ES-I3 (cell line): ENCODE measurements around the gene ERH.

Source experiments
- H3K36me3 ChIP-seq: 2 replicates; pipeline ENCODE4 v1.6.1; 2013; ENCODE audit warnings: mild to moderate bottlenecking, low read length, control low read depth, moderate library complexity; ENCODE audit not compliant: insufficient read depth
- H3K4me1 ChIP-seq: 2 replicates; pipeline ENCODE4 v1.6.1; 2013; ENCODE audit warnings: mild to moderate bottlenecking, control low read depth, low read length; ENCODE audit not compliant: insufficient read depth
- H3K9ac ChIP-seq: 2 replicates; pipeline ENCODE4 v1.6.1; 2013; ENCODE audit warnings: low read depth, mild to moderate bottlenecking, low read length, moderate library complexity
- H3K9me3 ChIP-seq: 2 replicates; pipeline ENCODE4 v1.6.1; 2013; ENCODE audit warnings: mild to moderate bottlenecking, low read length, moderate library complexity; ENCODE audit not compliant: control insufficient read depth, insufficient read depth

ERH gene

GRCh38 chr14:69374235-69374634, 23.9 kb downstream of the ERH start:
- Histone ChIP-seq H3K9me3 (no peaks in the 10 kb centered on the region), H3K9ac (no peak overlapping the region), H3K36me3 (peaks cover 12% of the 10 kb centered on the region), H3K4me1 (no peaks in the 10 kb centered on the region)

GRCh38 chr14:69373104-69373503, 25.0 kb downstream of the ERH start:
- Histone ChIP-seq H3K36me3 (peaks cover 12% of the 10 kb centered on the region), H3K4me1 (no peaks in the 10 kb centered on the region), H3K9ac (no peak overlapping the region), H3K9me3 (no peaks in the 10 kb centered on the region)

DNA sequence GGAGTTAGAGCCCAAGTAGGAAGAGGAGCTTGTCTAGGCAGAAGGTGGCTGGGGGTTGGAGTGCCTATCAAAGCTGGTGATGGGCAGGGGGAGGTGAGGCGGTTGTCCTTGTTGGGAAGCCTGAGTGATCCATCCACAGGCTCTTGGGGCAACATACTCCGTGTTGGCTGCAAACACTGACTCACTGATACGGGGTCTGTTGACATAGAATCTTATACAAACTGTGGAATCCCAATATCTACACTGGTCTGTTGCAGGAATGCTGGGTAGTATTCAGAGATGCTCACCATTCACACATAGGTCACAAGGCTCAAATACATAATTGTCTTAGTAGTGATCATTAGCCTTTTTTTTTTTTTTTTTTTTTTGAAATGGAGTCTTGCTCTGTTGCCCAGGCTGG, 26.0 kb downstream of the ERH start:
- Histone ChIP-seq H3K36me3 (peaks cover 8% of the 10 kb centered on the region), H3K4me1 (no peaks in the 10 kb centered on the region), H3K9ac (no peak overlapping the region), H3K9me3 (no peaks in the 10 kb centered on the region)

- H3K9me3 ChIP-seq: no peaks in the 10 kb centered on the region
- no peaks in the 10 kb centered on the region for H3K4me1 ChIP-seq
- H3K9ac ChIP-seq: no peak overlapping the region
- H3K36me3 ChIP-seq: no peaks in the 10 kb centered on the region; the same call in 1 of the 2 replicates
Measured at GRCh38 chr14:69370061-69370460, 28.0 kb downstream of the ERH start.

DNA sequence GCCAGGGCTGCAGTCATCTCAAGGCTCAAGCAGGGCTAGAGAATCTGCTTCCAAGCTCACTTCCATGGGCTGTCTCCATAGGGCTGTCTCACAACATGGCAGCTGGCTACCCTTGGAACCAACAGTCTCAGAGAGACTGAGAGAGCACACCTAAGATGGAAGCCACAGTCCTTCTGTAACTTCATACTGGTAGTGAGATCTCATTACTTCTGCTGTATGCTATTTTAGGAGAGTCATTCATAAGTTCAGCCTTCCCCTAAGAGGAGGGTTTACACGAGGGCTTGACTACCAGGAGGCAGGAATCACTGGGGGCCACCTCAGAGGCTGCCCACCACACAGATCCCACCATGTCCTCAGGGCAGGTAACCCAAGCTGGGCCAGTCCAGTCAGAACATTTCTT, 29.7 kb downstream of the ERH start:
- H3K9me3 ChIP-seq: no peaks in the 10 kb centered on the region
- H3K36me3 ChIP-seq: no peaks in the 10 kb centered on the region; the same call in 1 of the 2 replicates
- H3K9ac ChIP-seq: no peak overlapping the region
- no peaks in the 10 kb centered on the region for H3K4me1 ChIP-seq

- Histone ChIP-seq H3K9ac (no peak overlapping the region), H3K36me3 (no peaks in the 10 kb centered on the region; the same call in 1 of the 2 replicates), H3K4me1 (no peaks in the 10 kb centered on the region), H3K9me3 (no peaks in the 10 kb centered on the region)
Measured at GRCh38 chr14:69366761-69367160, 31.3 kb downstream of the ERH start.

DNA sequence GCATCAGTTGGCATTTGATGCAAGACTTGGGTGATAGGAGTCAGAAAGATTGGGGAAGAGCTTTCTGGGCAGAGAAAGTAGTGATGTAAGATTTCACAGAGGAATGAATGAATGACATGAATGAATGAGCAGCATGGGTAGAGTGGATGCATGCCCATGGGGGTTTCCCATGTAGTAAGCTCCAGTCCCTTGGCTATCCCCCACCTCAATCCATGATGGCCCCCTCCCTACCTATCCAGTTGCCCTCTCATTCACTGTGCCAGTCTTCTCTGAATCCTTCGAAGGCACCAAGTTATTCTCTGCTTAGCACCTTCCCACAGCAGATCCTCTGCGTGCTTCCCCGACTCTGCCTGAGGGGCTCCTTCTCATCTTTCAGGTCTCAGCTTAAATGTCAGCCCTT, 32.0 kb downstream of the ERH start:
- Histone ChIP-seq H3K9ac (no peak overlapping the region), H3K4me1 (no peaks in the 10 kb centered on the region), H3K9me3 (no peaks in the 10 kb centered on the region), H3K36me3 (no peaks in the 10 kb centered on the region; the same call in 1 of the 2 replicates)

- Histone ChIP-seq H3K4me1 (no peaks in the 10 kb centered on the region), H3K36me3 (no peaks in the 10 kb centered on the region; the same call in 1 of the 2 replicates), H3K9me3 (no peaks in the 10 kb centered on the region), H3K9ac (no peak overlapping the region)
Measured at GRCh38 chr14:69364378-69364777, 33.7 kb downstream of the ERH start.

- H3K36me3 ChIP-seq: no peaks in the 10 kb centered on the region; the same call in 1 of the 2 replicates
- H3K9me3 ChIP-seq: no peaks in the 10 kb centered on the region
- no peak overlapping the region for H3K9ac ChIP-seq
- H3K4me1 ChIP-seq: no peaks in the 10 kb centered on the region
Measured at GRCh38 chr14:69363964-69364363, 34.1 kb downstream of the ERH start.

DNA sequence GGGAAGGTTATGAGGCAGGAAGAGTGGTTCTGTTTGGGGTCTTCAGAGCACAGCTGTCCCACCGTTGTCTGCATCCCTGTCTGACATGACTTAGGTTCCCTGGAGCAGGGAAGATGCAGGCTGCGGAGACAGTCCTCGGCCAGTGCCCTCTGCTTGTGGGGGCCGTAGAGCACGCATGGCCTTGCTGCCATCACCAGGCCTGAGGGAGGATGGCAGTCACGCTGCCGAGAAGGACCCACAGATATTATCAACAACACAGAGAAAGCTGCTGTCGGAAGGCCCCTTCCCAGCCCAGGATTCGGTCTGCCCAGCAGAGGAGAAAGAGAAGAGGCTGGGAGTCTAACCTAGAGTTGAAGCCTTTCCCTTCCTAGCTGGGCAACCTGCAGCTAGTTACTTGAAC, 35.0 kb downstream of the ERH start:
- no peaks in the 10 kb centered on the region; the same call in 1 of the 2 replicates for H3K36me3 ChIP-seq
- H3K4me1 ChIP-seq: no peaks in the 10 kb centered on the region
- no peak overlapping the region for H3K9ac ChIP-seq
- no peaks in the 10 kb centered on the region for H3K9me3 ChIP-seq

GRCh38 chr14:69360438-69361108, 37.5 kb downstream of the ERH start:
- no peaks in the 10 kb centered on the region for H3K36me3 ChIP-seq
- no peaks in the 10 kb centered on the region for H3K4me1 ChIP-seq
- H3K9ac ChIP-seq: no peak overlapping the region
- H3K9me3 ChIP-seq: no peaks in the 10 kb centered on the region

GRCh38 chr14:69358966-69359365, 39.1 kb downstream of the ERH start:
- no peaks in the 10 kb centered on the region for H3K9me3 ChIP-seq
- H3K36me3 ChIP-seq: no peaks in the 10 kb centered on the region
- H3K4me1 ChIP-seq: 0 out of 2 replicates have a peak, but pooled peaks cover 7% of the 10 kb centered on the region
- H3K9ac ChIP-seq: no peak overlapping the region

GRCh38 chr14:69358233-69358963, 39.7 kb downstream of the ERH start:
- H3K9ac ChIP-seq: no peak overlapping the region
- H3K9me3 ChIP-seq: no peaks in the 10 kb centered on the region
- no peaks in the 10 kb centered on the region for H3K36me3 ChIP-seq
- 0 out of 2 replicates have a peak, but pooled peaks cover 7% of the 10 kb centered on the region for H3K4me1 ChIP-seq

DNA sequence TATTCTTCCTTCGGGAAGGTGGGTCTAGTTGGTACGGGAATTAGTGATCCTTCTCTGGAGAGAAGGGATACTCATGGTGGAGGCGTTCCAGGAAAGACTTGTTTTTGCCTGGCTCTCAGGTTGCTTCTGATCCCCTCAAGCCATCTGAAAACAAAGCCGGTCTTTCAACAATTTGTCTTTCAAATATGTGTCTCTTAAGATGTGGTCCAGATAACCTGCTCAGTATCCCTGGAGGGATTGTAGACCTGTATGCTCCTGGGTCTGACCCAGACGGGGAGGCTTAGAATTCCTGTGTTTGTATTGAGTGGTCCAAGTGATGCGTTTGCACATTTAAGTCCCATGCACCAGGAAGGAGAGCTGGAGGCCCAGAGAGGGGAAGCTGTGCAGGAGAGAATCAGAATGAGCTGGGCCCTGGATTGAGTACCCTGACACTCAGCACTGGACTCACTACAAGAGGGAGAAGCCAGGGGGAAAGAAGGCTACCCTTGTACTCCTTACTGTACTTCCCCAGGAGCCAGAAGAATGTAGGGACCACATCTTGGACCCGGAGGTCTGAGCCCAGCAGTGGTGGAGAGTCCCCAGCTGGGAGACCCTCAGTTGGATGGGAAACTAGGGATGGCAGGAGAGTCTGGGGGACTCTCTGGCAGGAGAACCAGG, 40.4 kb downstream of the ERH start:
- Histone ChIP-seq H3K36me3 (no peaks in the 10 kb centered on the region), H3K4me1 (0 out of 2 replicates have a peak, but pooled peaks cover 7% of the 10 kb centered on the region), H3K9ac (no peak overlapping the region), H3K9me3 (no peaks in the 10 kb centered on the region)
